Mononuclear cell (primary cell): ENCODE data around the gene RPL36. TPM values are rescaled to one million over a fixed set of nuclear protein-coding genes. Genes with fewer than 3 reads are reported as not detected.
A peak's percentile ranks its signal among the peaks of the same experiment; 100 is the strongest.

Experiments
- H3K27me3 ChIP-seq: 2 replicates; pipeline ENCODE4 v1.6.0; 2011; ENCODE audit warnings: low read length, control low read depth; ENCODE audit not compliant: insufficient read depth
- H3K4me1 ChIP-seq: 2 replicates; pipeline ENCODE4 v1.5.1; 2011; ENCODE audit warnings: mild to moderate bottlenecking, low read length, control low read depth; ENCODE audit not compliant: insufficient read depth
- H3K4me3 ChIP-seq: 2 replicates; pipeline ENCODE4 v1.5.1; 2011; ENCODE audit warnings: mild to moderate bottlenecking, low read length, moderate library complexity
- H3K9me3 ChIP-seq: 2 replicates; pipeline ENCODE4 v1.5.1; 2011; ENCODE audit warnings: low read depth, mild to moderate bottlenecking, control low read depth, low read length
- total RNA-seq: library from RNA; depleted of rRNA; stranded (reverse); fragments of >200 nt; gene quantifications from one replicate; pipeline ENCODE4 v1.2.3, GENCODE V29; 2012

RPL36 gene
- total RNA-seq, 1 donor = 378 TPM

DNA sequence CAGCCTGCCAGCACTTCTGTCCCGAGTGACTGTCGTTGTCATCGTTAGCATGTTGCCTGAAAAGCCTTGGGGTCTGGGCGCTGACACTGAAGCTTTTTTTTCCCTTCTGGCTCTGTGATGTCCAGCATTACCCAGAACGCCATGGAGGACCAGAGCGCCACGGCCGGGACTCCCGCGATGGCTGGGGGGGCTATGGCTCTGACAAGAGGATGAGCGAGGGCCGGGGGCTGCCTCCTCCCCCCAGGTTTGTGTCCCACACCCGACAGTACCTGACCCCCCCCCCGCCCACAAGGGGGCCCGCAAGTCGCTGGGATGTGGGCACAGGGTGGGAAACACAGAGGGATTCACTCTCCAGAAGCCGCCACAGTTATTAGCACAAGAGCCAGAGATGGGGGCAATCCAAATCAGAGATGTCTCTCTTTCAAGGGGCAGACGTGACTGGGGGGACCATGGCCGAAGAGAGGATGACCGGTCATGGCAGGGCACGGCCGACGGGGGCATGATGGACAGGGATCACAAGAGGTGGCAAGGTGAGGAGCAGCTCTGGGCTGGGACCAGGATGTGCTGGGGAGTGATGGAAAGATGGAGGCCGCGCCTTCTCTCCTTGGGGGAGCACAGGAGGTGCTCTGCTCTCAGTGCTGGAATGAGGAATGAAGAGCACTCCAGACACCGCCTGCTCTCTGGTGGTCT, 23.0 kb upstream of the RPL36 start:
- no peaks in the 10 kb centered on the region for H3K9me3 ChIP-seq
- H3K27me3 ChIP-seq = no peaks in the 10 kb centered on the region
- no peaks in the 10 kb centered on the region for H3K4me1 ChIP-seq
- H3K4me3 ChIP-seq = no peak overlapping the region

DNA sequence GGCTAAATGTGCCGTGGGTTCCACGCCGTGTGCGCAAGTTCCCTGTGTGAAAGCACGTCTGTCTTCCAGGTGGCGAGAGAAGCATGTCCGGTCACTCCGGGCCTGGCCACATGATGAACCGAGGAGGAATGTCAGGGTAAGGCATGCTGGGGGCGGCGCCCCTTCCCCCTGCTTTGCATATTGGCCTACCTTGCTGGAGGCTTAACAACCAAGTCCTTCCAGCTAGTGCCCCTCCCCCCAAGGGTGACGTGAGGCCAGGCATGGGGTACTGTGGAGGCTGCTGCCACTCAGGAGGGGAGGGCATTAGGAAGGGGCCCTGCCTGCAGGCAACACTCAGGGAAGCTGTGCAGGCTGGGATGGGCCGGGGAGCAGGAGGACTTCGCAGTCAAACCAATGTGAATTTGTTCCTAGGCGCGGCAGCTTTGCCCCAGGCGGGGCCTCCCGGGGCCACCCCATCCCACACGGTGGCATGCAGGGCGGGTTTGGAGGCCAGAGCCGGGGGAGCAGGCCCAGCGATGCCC, 22.3 kb upstream of the RPL36 start:
- Histone ChIP-seq H3K27me3 (no peaks in the 10 kb centered on the region), H3K4me3 (no peak overlapping the region), H3K4me1 (no peaks in the 10 kb centered on the region), H3K9me3 (no peaks in the 10 kb centered on the region)

DNA sequence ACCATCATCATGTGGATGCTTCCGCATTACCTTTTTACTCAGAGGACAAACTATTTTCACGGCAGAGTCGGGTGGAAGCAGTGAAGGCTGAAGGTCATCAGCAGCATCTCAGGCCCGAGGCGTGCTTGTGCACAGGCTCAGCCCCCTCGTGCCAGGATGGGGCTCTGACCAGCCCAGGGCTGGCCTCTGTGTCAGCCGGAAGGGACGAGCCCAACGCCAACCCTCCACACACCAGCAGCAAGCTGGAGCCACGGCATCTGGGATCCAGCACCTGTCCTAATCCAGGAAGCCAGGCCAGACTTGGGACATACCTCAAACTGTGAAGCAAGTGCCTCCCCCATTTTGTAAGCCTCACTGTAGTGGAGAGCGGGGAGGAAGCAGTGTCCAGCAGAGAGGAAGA, 20.9 kb upstream of the RPL36 start:
- Histone ChIP-seq H3K4me1 (no peaks in the 10 kb centered on the region), H3K27me3 (no peaks in the 10 kb centered on the region), H3K4me3 (no peak overlapping the region), H3K9me3 (no peaks in the 10 kb centered on the region)

DNA sequence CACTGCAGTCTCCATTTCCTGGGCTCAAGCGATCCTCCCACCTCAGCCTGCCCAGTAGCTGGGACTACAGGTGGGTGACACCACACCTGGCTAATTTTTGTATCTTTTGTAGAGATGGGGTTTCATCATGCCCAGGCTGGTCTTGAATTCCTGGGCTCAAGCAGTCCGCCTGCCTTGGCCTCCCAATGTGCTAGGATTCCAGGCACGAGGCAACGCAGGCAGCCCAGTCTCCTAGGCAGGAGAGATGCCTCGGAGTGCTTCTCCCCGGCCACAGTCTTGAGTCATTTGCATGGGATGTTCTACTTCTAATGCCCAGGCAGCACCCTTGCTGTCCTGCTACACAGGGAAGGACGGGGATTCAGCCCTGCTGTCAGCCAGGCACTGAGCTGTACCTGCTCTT, 18.5 kb upstream of the RPL36 start:
- Histone ChIP-seq H3K9me3 (no peaks in the 10 kb centered on the region), H3K4me3 (no peak overlapping the region), H3K4me1 (no peaks in the 10 kb centered on the region), H3K27me3 (no peaks in the 10 kb centered on the region)

DNA sequence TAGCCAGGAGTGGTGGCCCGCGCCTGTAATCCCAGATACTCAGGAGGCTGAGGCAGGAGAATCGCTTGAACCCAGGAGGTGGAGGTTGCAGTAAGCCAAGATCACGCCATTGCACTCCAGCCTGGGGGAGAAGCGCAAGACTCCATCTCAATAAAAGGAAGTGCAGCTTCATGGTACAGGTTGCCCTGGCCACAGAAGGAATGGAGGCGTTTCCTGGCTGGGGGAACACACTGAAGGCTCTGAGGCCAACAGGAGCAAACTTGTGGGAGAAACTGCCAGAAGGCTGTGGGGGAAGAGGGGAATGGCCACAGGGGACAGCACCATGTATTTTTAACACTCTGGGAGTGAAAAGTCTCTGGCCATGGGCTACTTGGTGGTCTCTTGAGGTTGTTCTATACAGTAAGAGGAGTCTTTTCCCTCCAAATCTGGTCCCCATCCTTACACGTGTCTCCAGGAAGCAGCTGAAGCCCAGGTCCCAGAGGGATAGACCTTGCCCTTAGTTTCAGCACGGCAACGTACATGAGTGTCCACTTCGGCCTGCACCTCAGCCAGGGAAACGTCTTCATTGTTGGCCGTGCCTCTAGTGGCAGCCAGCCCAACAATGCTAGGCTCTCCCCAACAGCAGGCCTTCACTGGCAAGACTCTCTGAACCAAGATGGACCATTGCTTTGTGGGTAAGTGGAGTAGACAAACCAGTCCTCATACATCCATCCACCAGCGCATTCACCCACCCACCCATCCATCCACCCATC, 17.2 kb upstream of the RPL36 start:
- H3K9me3 ChIP-seq = no peaks in the 10 kb centered on the region
- H3K4me1 ChIP-seq = no peaks in the 10 kb centered on the region
- no peak overlapping the region for H3K4me3 ChIP-seq
- no peaks in the 10 kb centered on the region for H3K27me3 ChIP-seq

DNA sequence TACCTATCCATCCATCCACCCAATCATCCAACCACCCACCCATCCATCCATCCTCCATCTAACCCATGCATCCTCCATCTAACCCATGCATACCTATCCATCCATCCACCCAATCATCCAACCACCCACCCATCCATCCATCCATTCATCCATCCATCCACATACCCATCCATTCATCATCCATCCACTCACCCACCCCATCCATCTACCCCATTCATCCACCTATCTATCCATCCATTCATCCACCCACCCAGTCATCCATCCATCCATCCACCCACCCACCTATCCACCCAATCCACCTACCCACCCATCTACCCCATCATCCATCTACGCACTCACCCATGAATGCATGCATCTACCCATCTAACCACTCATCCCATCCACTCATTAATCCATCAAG, 16.3 kb upstream of the RPL36 start:
- H3K27me3 ChIP-seq = no peaks in the 10 kb centered on the region
- no peaks in the 10 kb centered on the region for H3K4me1 ChIP-seq
- H3K9me3 ChIP-seq = no peaks in the 10 kb centered on the region
- H3K4me3 ChIP-seq = no peak overlapping the region

DNA sequence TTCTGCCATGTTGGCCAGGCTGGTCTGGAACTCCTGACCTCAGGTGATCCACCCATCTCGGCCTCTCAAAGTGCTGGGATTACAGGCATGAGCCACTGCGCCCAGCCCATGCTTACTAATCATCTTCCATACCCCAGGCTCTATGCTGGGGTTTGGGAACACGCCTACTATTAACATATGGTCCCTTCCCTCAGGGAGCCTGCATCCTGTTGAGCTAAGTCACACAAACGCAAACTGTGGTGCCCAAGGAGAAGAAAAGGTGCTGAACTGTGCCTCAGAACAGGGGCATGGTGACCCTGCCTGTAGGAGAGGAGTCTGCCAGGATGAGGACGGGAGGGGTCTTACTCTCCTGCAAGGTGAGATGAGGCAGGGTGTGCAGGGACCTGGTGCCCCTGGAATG, 15.4 kb upstream of the RPL36 start:
- Histone ChIP-seq H3K9me3 (no peaks in the 10 kb centered on the region), H3K4me1 (peaks cover 9% of the 10 kb centered on the region), H3K4me3 (no peak overlapping the region), H3K27me3 (no peaks in the 10 kb centered on the region)

DNA sequence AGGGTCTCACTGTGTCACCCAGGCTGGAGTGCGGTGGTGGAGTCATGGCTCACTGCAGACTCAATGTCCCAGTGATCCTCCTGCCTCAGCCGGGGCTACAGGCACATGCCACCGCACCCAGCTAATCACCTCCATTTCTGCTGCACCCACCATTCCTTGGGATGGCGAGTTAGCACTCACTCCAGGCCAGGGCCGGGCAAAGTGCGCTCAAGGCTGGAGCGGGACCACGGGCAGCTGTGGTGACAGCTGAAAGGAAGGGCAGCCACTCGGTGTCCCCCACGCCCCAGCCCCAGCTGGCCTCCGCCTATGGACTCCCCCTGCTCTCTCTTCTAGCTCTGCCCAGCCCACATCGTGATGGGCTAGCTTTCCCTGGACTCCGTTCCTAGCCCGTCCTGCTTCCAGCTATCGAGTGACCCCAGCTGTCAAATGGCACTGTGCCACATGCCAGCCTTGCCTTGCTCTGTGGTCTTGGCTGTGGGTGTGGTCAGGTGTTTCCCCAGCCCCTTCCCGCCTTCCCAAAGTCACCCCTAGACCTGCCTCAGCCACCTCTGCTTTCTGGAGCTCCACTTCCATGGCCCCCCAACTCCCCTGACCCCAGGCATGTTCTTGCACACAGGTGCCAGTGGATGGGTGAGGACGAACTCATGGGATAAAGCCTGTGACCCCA, 13.9 kb upstream of the RPL36 start:
- no peak overlapping the region for H3K4me3 ChIP-seq

DNA sequence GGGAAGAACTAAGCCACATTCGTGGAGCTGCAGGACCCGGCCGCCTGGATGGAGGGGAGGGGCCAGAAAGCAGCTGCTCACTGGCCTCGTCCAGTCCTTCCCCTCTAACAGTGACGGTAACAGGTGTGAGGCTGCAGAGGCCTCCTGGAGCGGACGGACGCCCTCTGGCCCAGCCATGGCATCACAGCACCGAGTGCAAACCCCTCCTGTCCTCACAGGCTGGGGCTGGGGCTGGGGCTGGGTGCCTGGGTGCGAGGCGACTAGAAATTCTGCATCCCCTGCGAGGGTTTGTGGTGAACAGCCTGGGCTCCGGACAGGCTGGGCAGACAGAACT, 13.4 kb upstream of the RPL36 start:
- Histone ChIP-seq H3K27me3 (no peaks in the 10 kb centered on the region), H3K4me3 (no peak overlapping the region), H3K4me1 (peaks cover 20% of the 10 kb centered on the region), H3K9me3 (no peaks in the 10 kb centered on the region)

More for the DNA sequence above, 13.9 kb upstream of the RPL36 start:
- Histone ChIP-seq H3K27me3 (no peaks in the 10 kb centered on the region), H3K9me3 (no peaks in the 10 kb centered on the region), H3K4me1 (peaks cover 17% of the 10 kb centered on the region)

DNA sequence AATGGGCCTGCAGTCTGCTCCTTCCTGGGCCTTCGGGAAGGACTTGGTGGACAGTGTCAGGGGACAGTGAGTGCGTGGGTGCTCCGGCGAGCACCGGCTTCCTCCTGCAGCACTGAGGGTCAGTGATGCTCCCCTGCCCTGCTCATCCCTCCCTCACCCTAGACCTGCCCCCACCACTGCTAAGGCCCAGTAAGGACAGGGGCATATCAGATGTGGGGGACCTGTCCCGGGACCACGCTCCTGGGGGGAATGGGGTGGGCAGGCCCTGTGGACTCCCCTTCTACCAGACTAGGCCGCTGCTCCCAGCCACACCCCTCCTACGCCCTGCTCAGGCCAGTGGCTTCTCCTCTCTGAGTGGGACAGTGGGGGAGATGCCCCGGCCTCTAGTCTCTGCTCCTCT, 13.0 kb upstream of the RPL36 start:
- peaks cover 20% of the 10 kb centered on the region for H3K4me1 ChIP-seq
- no peaks in the 10 kb centered on the region for H3K27me3 ChIP-seq
- H3K4me3 ChIP-seq = no peak overlapping the region
- no peaks in the 10 kb centered on the region for H3K9me3 ChIP-seq

DNA sequence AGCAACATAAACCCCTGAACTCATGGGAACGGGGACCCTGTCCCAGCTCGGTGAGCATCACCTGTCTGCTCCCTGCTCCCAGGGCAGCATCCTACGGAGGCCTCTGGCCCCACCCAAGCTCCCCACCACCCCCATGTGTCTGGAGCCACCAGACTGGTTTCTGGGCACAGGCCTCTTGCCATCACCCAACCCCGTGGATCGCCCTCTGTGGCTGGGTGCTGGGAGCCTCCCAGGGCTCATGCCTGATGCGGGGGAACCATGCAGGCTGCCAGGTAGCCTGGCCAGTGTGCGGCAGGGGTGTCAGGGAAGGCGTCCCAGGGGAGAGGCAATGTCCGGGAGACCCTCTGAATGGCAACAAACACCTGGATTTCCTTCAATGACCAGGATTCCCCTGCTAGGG, 12.5 kb upstream of the RPL36 start:
- H3K9me3 ChIP-seq = no peaks in the 10 kb centered on the region

DNA sequence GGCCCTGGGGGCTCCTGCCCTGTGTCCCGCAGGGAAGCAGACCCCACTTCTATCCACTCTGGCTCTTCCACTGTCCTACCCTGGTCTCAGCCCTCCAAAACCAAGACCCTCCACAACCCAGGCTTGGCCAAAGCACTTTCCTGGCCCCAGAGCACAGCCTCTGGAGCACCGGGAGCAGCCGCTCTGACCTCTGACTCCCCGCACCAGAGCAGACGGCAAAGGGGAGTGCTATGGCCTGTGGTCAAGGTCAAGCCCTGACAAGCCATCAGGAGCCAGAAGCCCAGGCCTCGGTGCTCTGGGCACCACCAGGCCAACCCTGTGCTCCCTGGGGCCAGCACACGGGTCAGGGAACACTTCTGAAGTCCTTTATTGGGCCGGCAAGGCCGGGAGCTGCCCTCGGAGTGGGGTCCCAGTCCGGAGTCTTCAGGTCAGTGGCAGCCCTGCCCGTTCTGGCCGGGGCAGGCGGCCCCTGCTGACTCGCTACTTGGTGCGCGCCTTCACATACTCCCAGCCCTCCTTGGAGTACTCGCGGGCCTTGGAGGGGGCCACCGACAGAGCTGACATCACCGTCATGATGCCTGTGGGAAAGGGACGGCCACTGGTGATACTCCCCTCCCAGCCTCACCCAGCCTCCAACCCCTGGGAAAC, 11.9 kb upstream of the RPL36 start:
- Histone ChIP-seq H3K9me3 (no peaks in the 10 kb centered on the region), H3K27me3 (no peaks in the 10 kb centered on the region), H3K4me1 (peaks cover 20% of the 10 kb centered on the region), H3K4me3 (no peak overlapping the region)

More for the DNA sequence above, 12.5 kb upstream of the RPL36 start:
- no peaks in the 10 kb centered on the region for H3K27me3 ChIP-seq
- H3K4me1 ChIP-seq = peaks cover 20% of the 10 kb centered on the region
- no peak overlapping the region for H3K4me3 ChIP-seq

DNA sequence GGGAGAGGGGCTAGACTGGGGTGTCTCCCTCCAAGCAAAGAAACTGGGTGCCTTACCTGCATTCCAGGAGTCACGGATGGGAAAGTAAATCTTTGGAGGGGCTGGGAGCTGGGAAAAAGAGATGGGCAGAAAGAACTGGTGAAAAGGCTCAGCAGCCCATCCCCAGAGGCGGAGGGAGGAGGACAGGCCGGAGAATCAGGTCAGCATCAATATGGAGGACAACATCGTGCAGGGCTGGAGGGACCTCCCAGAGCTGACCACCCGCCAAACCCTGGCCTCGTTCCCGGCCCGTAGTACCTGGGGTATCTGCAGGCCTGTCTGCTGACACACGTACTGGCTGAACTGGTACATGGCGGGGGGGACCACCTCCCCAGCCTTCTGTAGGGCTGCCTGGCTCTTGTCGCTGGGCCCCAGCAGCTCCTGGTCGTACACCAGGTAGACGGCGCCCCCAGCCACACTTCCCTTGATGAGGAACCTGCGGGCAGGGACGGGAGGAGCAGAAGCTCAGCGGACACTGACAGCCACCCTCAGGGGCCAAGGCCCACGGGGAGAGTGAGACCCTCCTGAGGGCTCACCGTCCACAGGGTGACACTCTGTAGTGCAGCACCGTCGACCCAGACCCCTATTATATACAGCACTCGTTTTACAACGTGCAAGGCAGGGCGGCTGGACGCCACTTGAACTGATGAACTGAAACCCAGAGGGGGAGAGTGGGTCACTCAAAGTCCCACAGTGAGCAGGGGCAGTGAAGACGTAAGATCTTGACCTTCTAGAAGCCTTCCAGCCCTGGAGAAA, 10.6 kb upstream of the RPL36 start:
- H3K9me3 ChIP-seq = no peaks in the 10 kb centered on the region
- H3K4me3 ChIP-seq = peak overlapping the region; percentile 99
- H3K4me1 ChIP-seq = peaks cover 20% of the 10 kb centered on the region
- H3K27me3 ChIP-seq = no peaks in the 10 kb centered on the region

DNA sequence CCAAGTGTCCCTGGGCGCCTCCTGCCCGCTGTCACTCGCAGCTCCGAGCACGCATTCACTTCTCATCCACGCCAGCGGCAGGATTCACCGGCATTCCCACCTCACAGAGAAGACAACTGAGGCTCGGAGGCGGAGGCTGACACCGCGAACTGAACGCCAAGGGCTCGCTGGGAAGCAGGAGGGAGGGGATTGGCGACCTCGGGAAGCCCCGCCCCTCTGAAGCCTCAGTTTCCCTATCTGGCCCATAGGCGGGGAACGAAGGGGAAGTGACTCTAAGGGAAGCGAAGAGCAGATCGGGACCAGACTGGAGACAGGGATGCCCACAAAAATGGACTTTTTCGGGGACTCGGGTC, 10.0 kb upstream of the RPL36 start:
- no peaks in the 10 kb centered on the region for H3K27me3 ChIP-seq
- H3K9me3 ChIP-seq = no peaks in the 10 kb centered on the region
- peaks cover 20% of the 10 kb centered on the region for H3K4me1 ChIP-seq
- H3K4me3 ChIP-seq = peak overlapping the region; percentile 99
